BLaER1 (cell line): ENCODE data around the gene CTDSP1.

Experiments
- H3K27ac ChIP-seq: shearing (Covaris generic); formaldehyde crosslinking; 2 replicates; pipeline ENCODE4 v1.8.1; 2022
- H3K27me3 ChIP-seq: shearing (Covaris generic); formaldehyde crosslinking; 2 replicates; pipeline ENCODE4 v1.8.1; 2022
- H3K36me3 ChIP-seq: shearing (Covaris generic); formaldehyde crosslinking; 2 replicates; pipeline ENCODE4 v1.8.1; 2022
- H3K4me1 ChIP-seq: shearing (Covaris generic); formaldehyde crosslinking; 2 replicates; pipeline ENCODE4 v1.8.1; 2022
- H3K4me2 ChIP-seq: shearing (Covaris generic); formaldehyde crosslinking; 2 replicates; pipeline ENCODE4 v1.8.1; 2022
- H3K4me3 ChIP-seq: shearing (Covaris generic); formaldehyde crosslinking; 2 replicates; pipeline ENCODE4 v1.8.1; 2022
- H3K9ac ChIP-seq: shearing (Covaris generic); formaldehyde crosslinking; 2 replicates; pipeline ENCODE4 v1.8.1; 2022
- H3K9me3 ChIP-seq: shearing (Covaris generic); formaldehyde crosslinking; 2 replicates; pipeline ENCODE4 v1.8.1; 2022
- H4K20me1 ChIP-seq: shearing (Covaris generic); formaldehyde crosslinking; 2 replicates; pipeline ENCODE4 v1.8.1; 2022
- Cebpa-rat ChIP-seq: shearing (Covaris generic); IDR thresholded peaks from 2 replicates; pipeline ENCODE4 v1.8.1; 2022

The CTDSP1 gene

GRCh38 chr2:218447072-218447471, 47.4 kb downstream of the CTDSP1 start:
- H3K4me2 ChIP-seq = no peak overlapping the region
- TF ChIP-seq Cebpa-rat = no peak
- no peaks in the 10 kb centered on the region for H4K20me1 ChIP-seq
- peaks cover 52% of the 10 kb centered on the region for H3K36me3 ChIP-seq
- no peaks in the 10 kb centered on the region for H3K27me3 ChIP-seq
- no peak overlapping the region for H3K4me3 ChIP-seq
- no peaks in the 10 kb centered on the region for H3K4me1 ChIP-seq
- no peak overlapping the region for H3K9ac ChIP-seq
- no peak overlapping the region for H3K27ac ChIP-seq
- no peaks in the 10 kb centered on the region for H3K9me3 ChIP-seq

GRCh38 chr2:218448934-218449333, 49.3 kb downstream of the CTDSP1 start:
- TF ChIP-seq Cebpa-rat = no peak
- no peak overlapping the region for H3K4me2 ChIP-seq
- no peaks in the 10 kb centered on the region for H4K20me1 ChIP-seq
- no peaks in the 10 kb centered on the region for H3K4me1 ChIP-seq
- no peaks in the 10 kb centered on the region for H3K9me3 ChIP-seq
- H3K27me3 ChIP-seq = no peaks in the 10 kb centered on the region
- H3K9ac ChIP-seq = no peak overlapping the region
- no peak overlapping the region for H3K27ac ChIP-seq
- no peak overlapping the region for H3K4me3 ChIP-seq
- peaks cover 70% of the 10 kb centered on the region for H3K36me3 ChIP-seq

GRCh38 chr2:218452079-218452478, 52.4 kb downstream of the CTDSP1 start:
- no peak overlapping the region for H3K9ac ChIP-seq
- H3K27me3 ChIP-seq = no peaks in the 10 kb centered on the region
- H3K36me3 ChIP-seq = peaks cover 89% of the 10 kb centered on the region
- H3K4me1 ChIP-seq = no peaks in the 10 kb centered on the region
- H4K20me1 ChIP-seq = no peaks in the 10 kb centered on the region
- no peak for TF ChIP-seq Cebpa-rat
- H3K4me3 ChIP-seq = no peak overlapping the region
- H3K27ac ChIP-seq = no peak overlapping the region
- H3K9me3 ChIP-seq = no peaks in the 10 kb centered on the region
- no peak overlapping the region for H3K4me2 ChIP-seq
